DND-41 (cell line): ENCODE measurements around the gene PRKACA.
"Not testable (repeated sequence)": the region's sequence is repeated elsewhere in the genome, so short reads cannot be mapped to it uniquely, and the experiment has no call there.

Experiments
- ATAC-seq: fragments of 200-7000 bp; cut with Tn5 transposase; 3 replicates; pipeline ENCODE4 v1.9.1; 2021; ENCODE audit warnings: low read depth; ENCODE audit not compliant: insufficient read depth
- DNase-seq: peaks from one replicate; pipeline ENCODE4 v3.0.0-alpha.2; 2020
- H2AFZ ChIP-seq: 2 replicates; pipeline ENCODE4 v1.6.0; 2012; ENCODE audit warnings: low read depth, low read length
- H3K27ac ChIP-seq: 2 replicates; pipeline ENCODE4 v1.5.1; 2012; ENCODE audit warnings: low read length, inconsistent platforms
- H3K27me3 ChIP-seq: fragments of 200-600 bp; sonication (generic); 2 replicates; pipeline ENCODE4 v1.6.0; 2012; ENCODE audit warnings: low read length, mild to moderate bottlenecking, inconsistent platforms; ENCODE audit not compliant: insufficient read depth, poor library complexity
- H3K36me3 ChIP-seq: 2 replicates; pipeline ENCODE4 v1.5.1; 2012; ENCODE audit warnings: low read length, inconsistent platforms; ENCODE audit not compliant: insufficient read depth
- H3K4me1 ChIP-seq: 2 replicates; pipeline ENCODE4 v1.5.1; 2012; ENCODE audit warnings: mild to moderate bottlenecking, low read length; ENCODE audit not compliant: insufficient read depth
- H3K4me2 ChIP-seq: 2 replicates; pipeline ENCODE4 v1.6.0; 2012; ENCODE audit warnings: mild to moderate bottlenecking, moderate library complexity, low read length, inconsistent platforms; ENCODE audit not compliant: insufficient read depth
- H3K4me3 ChIP-seq, 2 experiments: fragments of 200-600 bp in 1 of 2; shearing (Covaris generic) in 1 of 2; 2 replicates each; pipeline ENCODE4 v1.5.1; 2012 to 2016; ENCODE audit warnings: inconsistent platforms in 2 of 2, low read length in 2 of 2, mild to moderate bottlenecking in 2 of 2, low read depth in 1 of 2, moderate library complexity in 1 of 2
- H3K79me2 ChIP-seq: 2 replicates; pipeline ENCODE4 v1.6.0; 2012; ENCODE audit warnings: low read length, inconsistent platforms; ENCODE audit not compliant: insufficient read depth
- H3K9ac ChIP-seq: 2 replicates; pipeline ENCODE4 v1.6.0; 2012; ENCODE audit warnings: low read depth, mild to moderate bottlenecking, inconsistent platforms, low read length, moderate library complexity
- H3K9me3 ChIP-seq: 2 replicates; pipeline ENCODE4 v1.5.1; 2012; ENCODE audit warnings: low read length, moderate library complexity, mild to moderate bottlenecking, inconsistent platforms; ENCODE audit not compliant: insufficient read depth, severe bottlenecking
- H4K20me1 ChIP-seq: 2 replicates; pipeline ENCODE4 v1.6.0; 2012; ENCODE audit warnings: low read length; ENCODE audit not compliant: insufficient read depth
- EZH2 ChIP-seq: IDR thresholded peaks from 3 replicates; pipeline ENCODE4 v1.6.1; 2012; ENCODE audit warnings: borderline replicate concordance, low read depth, mild to moderate bottlenecking, moderate library complexity, low read length, inconsistent platforms; ENCODE audit not compliant: severe bottlenecking
- TF ChIP-seq, protein P1 (sequence below): IDR thresholded peaks from 2 replicates; pipeline ENCODE4 v1.5.1; 2012; ENCODE audit warnings: borderline replicate concordance, low read length, moderate library complexity, mild to moderate bottlenecking; ENCODE audit not compliant: poor library complexity, severe bottlenecking; ENCODE audit errors: extremely low read depth

The PRKACA gene

DNA sequence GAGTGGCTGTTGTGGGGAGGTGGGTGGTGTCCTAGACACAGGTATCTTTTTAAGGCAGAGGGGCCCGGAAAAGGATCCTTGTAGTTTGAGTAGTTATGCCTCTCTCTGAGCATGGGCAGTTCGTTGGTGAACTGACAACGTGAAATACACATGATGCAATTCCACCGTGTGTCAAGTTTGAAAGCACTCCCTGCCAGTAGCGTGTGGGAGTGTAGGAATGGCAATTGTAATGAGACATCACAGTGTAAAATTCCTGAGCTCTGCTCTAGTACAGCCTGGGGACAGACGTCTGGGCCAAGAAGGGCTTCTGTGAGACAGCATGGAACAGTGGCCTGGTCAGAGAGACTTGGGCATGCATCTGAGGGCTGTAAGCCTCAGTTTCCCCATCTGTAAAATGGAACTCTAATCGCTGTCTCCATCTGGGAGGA, 29.2 kb upstream of the PRKACA start:
- no peak for DNase-seq

DNA sequence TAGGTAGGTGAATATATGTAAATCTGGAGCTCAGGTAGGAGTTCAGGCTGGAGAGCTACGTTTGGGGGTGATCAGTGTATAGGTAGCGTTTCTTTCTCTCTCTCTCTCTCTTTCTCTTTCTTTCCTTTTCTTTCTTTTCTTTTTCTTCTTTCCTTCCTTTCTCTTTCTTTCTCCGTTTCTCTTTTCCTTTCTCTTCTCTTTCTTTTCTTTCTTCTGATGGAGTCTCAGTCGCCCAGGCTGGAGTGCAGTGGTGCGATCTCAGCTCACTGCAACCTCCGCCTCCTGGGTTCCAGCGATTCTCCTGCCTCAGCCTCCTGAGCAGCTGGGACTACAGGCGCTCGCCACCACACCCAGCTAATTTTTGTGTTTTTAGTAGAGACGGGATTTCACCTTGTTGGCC, 28.6 kb upstream of the PRKACA start:
- not testable (repeated sequence) for H3K27ac ChIP-seq, H3K4me2 ChIP-seq, ATAC-seq, H2AFZ ChIP-seq, H3K9ac ChIP-seq, H3K36me3 ChIP-seq, H3K9me3 ChIP-seq, DNase-seq, H3K27me3 ChIP-seq, H3K4me3 ChIP-seq, H3K4me1 ChIP-seq
- Histone ChIP-seq H4K20me1 (peaks cover 39% of the 10 kb centered on the region), H3K79me2 (peaks cover 65% of the 10 kb centered on the region)

More for the DNA sequence above, 29.2 kb upstream of the PRKACA start:
- Histone ChIP-seq H3K4me3 (no peak overlapping the region), H3K27me3 (no peaks in the 10 kb centered on the region), H3K4me1 (no peaks in the 10 kb centered on the region), H3K4me2 (no peak overlapping the region), H4K20me1 (peaks cover 41% of the 10 kb centered on the region), H3K36me3 (peaks cover 11% of the 10 kb centered on the region), H3K27ac (no peak overlapping the region), H2AFZ (no peak overlapping the region), H3K9me3 (no peaks in the 10 kb centered on the region), H3K9ac (no peak overlapping the region), H3K79me2 (peaks cover 63% of the 10 kb centered on the region)
- TF ChIP-seq, protein P1, sequence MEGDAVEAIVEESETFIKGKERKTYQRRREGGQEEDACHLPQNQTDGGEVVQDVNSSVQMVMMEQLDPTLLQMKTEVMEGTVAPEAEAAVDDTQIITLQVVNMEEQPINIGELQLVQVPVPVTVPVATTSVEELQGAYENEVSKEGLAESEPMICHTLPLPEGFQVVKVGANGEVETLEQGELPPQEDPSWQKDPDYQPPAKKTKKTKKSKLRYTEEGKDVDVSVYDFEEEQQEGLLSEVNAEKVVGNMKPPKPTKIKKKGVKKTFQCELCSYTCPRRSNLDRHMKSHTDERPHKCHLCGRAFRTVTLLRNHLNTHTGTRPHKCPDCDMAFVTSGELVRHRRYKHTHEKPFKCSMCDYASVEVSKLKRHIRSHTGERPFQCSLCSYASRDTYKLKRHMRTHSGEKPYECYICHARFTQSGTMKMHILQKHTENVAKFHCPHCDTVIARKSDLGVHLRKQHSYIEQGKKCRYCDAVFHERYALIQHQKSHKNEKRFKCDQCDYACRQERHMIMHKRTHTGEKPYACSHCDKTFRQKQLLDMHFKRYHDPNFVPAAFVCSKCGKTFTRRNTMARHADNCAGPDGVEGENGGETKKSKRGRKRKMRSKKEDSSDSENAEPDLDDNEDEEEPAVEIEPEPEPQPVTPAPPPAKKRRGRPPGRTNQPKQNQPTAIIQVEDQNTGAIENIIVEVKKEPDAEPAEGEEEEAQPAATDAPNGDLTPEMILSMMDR: no peak
- TF ChIP-seq EZH2: no peak
- ATAC-seq: no peak

DNA sequence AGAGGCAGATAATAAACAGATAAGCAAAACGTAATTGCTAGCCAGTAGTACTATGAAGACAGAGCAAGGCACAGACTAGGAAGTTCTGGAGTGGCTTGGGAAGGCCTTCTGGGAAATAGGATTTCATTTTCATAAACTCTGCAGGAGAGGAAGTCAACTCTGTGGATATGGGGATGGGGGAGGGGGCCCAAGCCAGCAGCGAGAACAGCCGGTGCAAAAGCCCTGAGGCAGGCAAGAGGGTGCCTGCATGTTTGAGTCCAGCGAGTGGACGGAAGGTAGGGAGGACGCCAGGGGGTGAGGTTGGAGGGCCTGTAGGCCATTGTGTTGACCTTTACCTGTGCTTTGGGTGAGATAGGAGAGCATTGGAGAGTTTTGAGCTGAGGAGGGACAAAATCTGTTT, 27.8 kb upstream of the PRKACA start:
- H3K4me2 ChIP-seq: no peak overlapping the region
- TF ChIP-seq EZH2: no peak
- TF ChIP-seq, protein P1: no peak

DNA sequence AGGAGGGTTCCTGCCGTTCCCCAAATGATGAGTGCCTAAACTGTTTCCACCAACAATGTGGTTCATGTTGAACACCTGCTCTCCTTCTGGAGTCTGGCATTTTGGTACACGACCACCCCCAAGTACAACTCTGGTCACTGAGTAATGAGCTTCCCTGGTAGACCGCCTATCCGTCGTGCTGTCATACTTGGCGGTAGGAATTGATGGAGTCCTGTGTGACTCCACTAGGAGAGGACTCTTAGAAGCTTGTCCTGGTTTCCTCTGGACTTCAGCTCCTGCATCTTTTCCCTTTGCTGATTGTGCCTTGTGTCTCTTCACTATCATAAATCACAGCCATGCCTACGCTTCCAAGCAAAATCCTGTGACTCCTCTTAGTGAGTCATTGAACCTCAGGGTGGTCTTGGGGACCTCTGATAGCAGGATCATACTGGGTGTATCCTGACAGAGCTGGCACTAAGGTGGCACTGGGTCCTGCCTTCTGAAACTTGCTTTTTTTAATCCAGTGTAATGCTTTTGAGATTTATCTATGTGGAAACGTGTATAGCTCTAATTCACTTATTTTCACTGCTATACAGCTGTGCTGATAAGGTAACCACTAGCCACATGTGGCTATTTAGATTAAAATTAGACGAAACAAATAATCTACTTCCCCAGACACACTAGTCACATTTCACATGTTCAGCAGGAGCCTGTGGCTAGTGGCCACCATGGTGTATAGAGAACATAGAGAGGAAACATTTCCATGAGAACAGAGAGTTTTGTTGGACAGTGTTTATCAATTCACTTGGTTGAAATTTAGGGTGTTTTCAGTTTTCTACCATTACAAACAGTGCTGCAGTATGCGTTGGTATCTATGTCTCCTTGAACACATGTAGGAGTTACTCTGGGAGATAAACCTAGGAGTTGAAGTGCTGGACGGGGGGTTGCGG, 25.0 kb upstream of the PRKACA start:
- Histone ChIP-seq H3K27ac (no peak overlapping the region), H3K27me3 (no peaks in the 10 kb centered on the region), H3K9me3 (no peaks in the 10 kb centered on the region), H4K20me1 (peaks cover 14% of the 10 kb centered on the region; the same call in 1 of the 2 replicates), H2AFZ (no peak overlapping the region), H3K4me2 (no peak overlapping the region), H3K4me3 (no peak overlapping the region), H3K4me1 (peaks cover 13% of the 10 kb centered on the region), H3K79me2 (peaks cover 76% of the 10 kb centered on the region), H3K9ac (no peak overlapping the region), H3K36me3 (peaks cover 6% of the 10 kb centered on the region)
- ATAC-seq: no peak
- no peak for DNase-seq
- no peak for TF ChIP-seq EZH2
- TF ChIP-seq, protein P1: no peak

More for the DNA sequence above, 27.8 kb upstream of the PRKACA start:
- Histone ChIP-seq H3K36me3 (no peaks in the 10 kb centered on the region; the same call in 1 of the 2 replicates), H3K79me2 (peaks cover 66% of the 10 kb centered on the region), H4K20me1 (peaks cover 34% of the 10 kb centered on the region), H3K9ac (no peak overlapping the region), H2AFZ (no peak overlapping the region), H3K27me3 (no peaks in the 10 kb centered on the region), H3K27ac (no peak overlapping the region), H3K4me3 (no peak overlapping the region), H3K9me3 (no peaks in the 10 kb centered on the region), H3K4me1 (no peaks in the 10 kb centered on the region)
- no peak for DNase-seq
- ATAC-seq: no peak
